Inflammatory macrophage treated with lipopolysaccharide for 1 hour (primary cell): ENCODE results near the gene LTBP4.
"Not testable (repeated sequence)": the region's sequence is repeated elsewhere in the genome, so short reads cannot be mapped to it uniquely, and the experiment has no call there.

Experiments used
- DNase-seq, 2 donors: peaks; one replicate each; pipeline ENCODE4 v3.0.0-alpha.2; 2020 to 2022

The LTBP4 gene

GRCh38 chr19:40576151-40576584 lies 25.0 kb upstream of the LTBP4 start:
- DNase-seq: no peak

GRCh38 chr19:40576585-40577451 lies 24.4 kb upstream of the LTBP4 start, which contains the start of gene SHKBP1:
TSS of gene SHKBP1 (plus strand) at chr19:40576873. CDS start at chr19:40576900, 27 bp downstream.
- DNase-seq: peak; percentile 96 to 99

GRCh38 chr19:40578442-40578908 lies 22.7 kb upstream of the LTBP4 start:
- peak; percentile 79 to 87 for DNase-seq

DNA sequence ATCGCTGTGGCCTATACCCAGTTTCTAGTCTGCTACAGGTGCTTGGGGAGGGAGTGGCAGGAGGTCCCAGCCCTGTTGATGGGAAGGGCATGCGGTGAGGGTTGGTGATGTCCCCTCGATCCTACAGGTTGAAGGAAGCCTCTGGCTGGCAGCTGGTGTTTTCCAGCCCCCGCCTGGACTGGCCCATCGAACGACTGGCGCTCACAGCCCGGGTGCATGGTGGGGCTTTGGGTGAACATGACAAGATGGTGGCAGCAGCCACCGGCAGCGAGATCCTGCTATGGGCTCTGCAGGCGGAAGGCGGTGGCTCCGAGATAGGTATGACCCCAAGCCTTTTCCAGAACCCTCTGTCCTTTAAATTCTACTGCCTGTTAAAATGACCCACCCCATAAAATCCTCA lies 20.6 kb upstream of the LTBP4 start:
- no peak for DNase-seq

GRCh38 chr19:40581531-40581930 lies 19.6 kb upstream of the LTBP4 start:
- no peak for DNase-seq

DNA sequence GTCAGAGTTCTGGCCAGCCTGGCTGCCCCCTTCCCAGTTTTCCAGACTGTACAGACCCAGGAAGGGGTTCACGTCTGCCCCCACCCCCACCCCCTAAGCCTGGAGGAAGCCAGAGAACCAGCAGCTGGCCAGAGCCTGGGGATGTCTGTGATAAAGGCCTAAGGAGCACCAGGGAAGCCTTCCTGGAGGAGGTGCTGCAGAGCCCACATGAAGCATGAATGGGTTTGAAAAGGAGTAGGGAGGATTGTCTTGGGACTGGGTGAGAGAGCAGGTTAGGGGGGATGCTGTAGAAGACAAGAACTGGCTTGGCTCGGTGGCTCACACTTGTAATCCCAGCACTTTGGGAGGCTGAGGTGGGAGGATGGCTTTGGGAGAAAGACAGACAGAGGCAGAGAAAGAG lies 18.7 kb upstream of the LTBP4 start:
- DNase-seq: no peak

GRCh38 chr19:40583283-40583682 lies 17.9 kb upstream of the LTBP4 start:
- no peak for DNase-seq

DNA sequence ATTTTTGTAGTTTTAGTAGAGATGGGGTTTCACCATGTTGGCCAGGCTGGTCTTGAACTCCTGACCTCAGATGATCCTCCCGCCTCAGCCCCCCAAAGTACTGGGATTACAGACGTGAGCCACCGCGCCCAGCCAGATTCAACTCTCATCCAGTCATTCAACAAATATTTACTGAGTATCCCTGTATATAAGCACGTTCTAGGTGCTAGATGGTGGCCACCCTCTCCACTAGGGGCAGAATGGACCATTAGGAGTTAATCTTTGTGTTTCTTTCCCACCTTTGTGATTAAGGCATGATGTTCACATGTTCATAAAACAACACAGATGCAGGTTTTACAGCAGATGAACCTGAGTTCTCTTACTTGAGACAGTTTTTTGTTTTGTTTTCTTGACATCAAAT lies 17.2 kb upstream of the LTBP4 start:
- DNase-seq: no peak

DNA sequence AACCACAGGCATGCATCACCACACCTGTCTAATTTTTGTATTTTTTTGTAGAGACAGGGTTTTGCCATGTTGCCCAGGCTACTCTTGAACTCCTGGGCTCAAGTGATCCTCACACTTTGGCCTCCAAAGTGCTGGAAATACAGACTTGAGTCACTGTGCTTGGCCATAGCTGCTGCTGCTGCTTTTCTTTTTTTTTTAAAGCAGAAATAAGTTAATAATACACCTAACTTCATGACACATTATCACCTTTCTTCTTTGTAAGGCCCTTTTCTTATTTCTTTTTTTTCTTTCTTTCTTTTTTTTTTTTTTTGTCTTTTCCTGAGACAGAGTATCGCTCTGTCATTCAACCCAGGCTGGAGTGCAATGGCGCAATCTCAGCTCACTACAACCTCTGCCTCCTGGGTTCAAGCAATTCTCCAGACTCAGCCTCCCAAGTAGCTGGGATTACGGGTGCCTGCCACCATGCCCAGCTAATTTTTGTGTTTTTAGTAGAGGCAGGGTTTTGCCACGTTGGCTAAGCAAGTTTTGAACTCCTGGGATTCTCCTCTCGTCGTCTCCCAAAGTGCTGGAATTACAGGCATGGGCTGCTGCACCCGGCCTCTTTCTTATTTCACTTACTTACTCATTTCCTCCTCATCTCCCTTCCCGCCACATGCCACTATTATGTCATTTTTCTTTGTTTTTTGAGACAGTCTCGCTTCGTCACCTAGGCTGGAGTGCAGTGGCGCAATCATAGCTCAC lies 15.8 kb upstream of the LTBP4 start:
- DNase-seq: peak; percentile 85 to 88

GRCh38 chr19:40585982-40586422 lies 15.2 kb upstream of the LTBP4 start:
- DNase-seq: no peak

GRCh38 chr19:40586611-40587010 lies 14.6 kb upstream of the LTBP4 start:
- DNase-seq: no peak

DNA sequence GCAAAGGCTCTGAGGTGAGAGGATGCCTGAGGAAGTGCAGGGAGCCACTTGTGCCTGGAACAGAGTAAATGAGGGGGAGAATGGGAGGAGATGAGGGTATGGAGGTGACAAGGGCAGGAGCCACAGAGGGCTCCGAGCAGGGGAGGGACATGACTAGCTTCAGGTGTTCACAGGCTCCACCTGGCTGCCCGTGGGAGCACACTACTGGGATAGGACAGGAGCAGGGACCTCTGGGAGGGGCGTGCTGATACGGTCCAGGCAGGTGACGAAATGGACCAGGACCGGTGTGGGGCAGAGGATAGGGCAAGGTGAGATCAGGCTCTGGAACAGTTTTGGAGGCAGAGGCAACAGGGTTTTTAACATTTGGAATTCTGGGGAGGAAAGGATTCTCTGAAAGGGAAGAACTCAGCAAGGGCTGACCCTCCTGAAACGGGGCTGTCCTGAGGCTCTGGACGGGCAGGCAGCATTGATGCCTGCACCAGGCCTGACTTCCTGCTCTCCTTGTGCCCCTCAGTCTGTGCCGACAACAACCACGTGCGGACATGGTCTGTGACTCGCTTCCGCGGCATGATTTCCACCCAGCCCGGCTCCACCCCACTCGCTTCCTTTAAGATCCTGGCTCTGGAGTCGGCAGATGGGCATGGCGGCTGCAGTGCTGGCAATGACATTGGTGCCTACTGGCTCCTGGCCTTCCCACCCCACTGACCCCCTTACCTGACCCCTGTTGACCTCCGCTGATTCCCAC lies 12.9 kb upstream of the LTBP4 start:
- no peak for DNase-seq

GRCh38 chr19:40588926-40589569 lies 12.1 kb upstream of the LTBP4 start:
- no peak for DNase-seq

- no peak for DNase-seq
Measured at GRCh38 chr19:40589591-40590429, 11.4 kb upstream of the LTBP4 start.

GRCh38 chr19:40590464-40591265 lies 10.5 kb upstream of the LTBP4 start:
- no peak for DNase-seq

- DNase-seq: not testable (repeated sequence)
Measured at GRCh38 chr19:40591724-40592123, 9.4 kb upstream of the LTBP4 start.

DNA sequence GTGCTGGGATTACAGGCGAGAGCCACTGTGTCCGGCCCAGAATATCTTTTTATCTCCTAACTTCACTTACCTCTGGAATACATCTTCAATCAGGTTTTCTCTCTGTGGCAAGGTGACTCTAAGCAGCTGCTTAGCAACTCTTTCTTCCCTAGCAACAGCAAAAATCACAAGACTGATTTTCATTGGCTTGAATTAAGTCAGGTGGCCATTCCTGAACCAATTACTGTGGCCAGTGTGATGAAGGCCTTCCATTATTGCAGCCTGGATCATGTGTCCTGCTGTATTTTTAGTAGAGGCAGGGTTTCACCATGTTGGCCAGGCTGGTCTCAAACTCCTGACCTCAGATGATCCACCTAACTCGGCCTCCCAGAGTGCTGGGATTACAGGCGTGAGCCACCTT lies 9.0 kb upstream of the LTBP4 start:
- DNase-seq: peak; percentile 75 to 78

DNA sequence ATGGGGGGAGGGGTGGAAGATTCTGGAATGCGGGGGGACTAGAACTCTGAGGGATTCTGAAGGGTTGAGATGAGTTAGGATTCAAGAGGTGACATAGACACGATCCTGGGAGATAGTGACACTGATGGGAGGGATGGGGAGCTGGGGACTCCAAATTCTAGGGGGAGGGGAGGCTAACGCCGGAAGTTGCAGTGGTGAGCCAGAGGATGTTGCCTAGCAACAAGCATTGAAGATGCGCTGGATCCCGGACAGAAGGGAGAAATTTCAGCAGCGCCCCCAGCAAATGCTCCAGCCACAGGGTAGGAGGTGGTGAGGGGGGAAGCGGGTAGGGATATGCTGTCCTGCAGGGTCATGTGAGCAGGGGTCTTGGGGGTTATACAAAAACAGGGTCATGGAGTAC lies 6.9 kb upstream of the LTBP4 start:
- no peak for DNase-seq

GRCh38 chr19:40594657-40595091 lies 6.5 kb upstream of the LTBP4 start:
- peak in 1 of 2 donors; percentile 69 for DNase-seq

GRCh38 chr19:40596608-40597328 lies 4.4 kb upstream of the LTBP4 start:
- peak; percentile 28 to 52 for DNase-seq
